Astrocyte (in vitro differentiated cells and primary cell): ENCODE measurements around the gene ADNP2.

Experiments
- EZH2 ChIP-seq: IDR thresholded peaks from 2 replicates; pipeline ENCODE4 v1.6.1; 2012; ENCODE audit warnings: mild to moderate bottlenecking, low read length, inconsistent platforms; ENCODE audit not compliant: insufficient read depth
- TF ChIP-seq, protein P1 (sequence below): IDR thresholded peaks from 2 replicates; pipeline ENCODE4 v1.5.1; 2011; ENCODE audit warnings: low read depth, mild to moderate bottlenecking, inconsistent platforms, low read length, moderate library complexity; ENCODE audit not compliant: insufficient read depth

DNA sequence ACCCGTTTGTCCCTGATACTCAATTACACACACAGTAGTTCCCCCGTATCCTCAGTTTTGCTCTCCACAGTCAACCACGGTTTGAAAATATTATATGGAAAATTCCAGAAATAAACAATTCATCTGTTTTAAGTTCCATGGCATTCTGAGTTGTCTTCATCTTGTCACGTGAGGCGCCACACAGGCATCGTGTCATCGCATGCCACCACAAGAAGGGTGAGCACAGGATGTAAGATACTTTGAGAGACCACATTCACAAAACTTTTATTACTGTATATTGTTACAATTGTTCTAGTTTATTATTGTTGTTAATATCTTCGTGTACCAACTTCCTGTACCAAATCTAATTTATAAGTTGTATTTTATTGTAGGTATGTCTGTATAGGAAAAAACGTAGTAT lies 17.7 kb downstream of the ADNP2 start:
- TF ChIP-seq, protein P1, sequence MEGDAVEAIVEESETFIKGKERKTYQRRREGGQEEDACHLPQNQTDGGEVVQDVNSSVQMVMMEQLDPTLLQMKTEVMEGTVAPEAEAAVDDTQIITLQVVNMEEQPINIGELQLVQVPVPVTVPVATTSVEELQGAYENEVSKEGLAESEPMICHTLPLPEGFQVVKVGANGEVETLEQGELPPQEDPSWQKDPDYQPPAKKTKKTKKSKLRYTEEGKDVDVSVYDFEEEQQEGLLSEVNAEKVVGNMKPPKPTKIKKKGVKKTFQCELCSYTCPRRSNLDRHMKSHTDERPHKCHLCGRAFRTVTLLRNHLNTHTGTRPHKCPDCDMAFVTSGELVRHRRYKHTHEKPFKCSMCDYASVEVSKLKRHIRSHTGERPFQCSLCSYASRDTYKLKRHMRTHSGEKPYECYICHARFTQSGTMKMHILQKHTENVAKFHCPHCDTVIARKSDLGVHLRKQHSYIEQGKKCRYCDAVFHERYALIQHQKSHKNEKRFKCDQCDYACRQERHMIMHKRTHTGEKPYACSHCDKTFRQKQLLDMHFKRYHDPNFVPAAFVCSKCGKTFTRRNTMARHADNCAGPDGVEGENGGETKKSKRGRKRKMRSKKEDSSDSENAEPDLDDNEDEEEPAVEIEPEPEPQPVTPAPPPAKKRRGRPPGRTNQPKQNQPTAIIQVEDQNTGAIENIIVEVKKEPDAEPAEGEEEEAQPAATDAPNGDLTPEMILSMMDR, result no peak
- no peak for TF ChIP-seq EZH2
